ENCODE data around the gene RASGRF2.

Gene RASGRF2

GRCh38 chr5:81207009-81207408 is 246.8 kb downstream of the RASGRF2 start:
- no peak for DNase-seq (ENCODE audit: low read depth)
- TF ChIP-seq CTCF (IDR thresholded peaks at IDR 0.05; ENCODE audit: low read depth, low read length, missing control alignments), result peak; percentile 36
- in situ Hi-C loops (cut with HindIII; ENCODE audit: low sequenced_read_pairs), result no loop called here
- H3K4me3 ChIP-seq (ENCODE audit: low read depth, low read length), result no peak overlapping the region

DNA sequence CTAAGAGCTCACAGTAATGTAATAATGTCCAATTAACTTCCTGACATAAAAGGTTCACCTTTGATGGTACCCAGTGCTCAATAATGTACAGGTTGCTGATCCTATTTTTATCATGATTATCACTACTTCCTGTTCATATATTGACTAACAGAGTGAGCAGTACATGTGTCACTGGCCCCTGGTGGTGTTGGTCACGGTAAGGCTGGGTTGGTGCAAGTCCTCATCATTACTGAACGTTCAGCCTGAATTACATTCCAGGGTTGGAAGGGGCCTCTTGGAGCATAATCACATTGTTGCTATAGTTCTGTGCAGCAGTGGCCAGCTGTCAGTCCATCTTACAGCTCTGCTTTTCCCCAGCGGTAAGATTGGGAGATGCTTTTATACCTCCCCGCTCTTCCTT is 248.7 kb downstream of the RASGRF2 start:
- in situ Hi-C loops (cut with HindIII; ENCODE audit: low sequenced_read_pairs), result no loop called here
- no peak for TF ChIP-seq CTCF (IDR thresholded peaks at IDR 0.05; ENCODE audit: low read depth, low read length, missing control alignments)
- no peak overlapping the region for H3K4me3 ChIP-seq (ENCODE audit: low read depth, low read length)
- DNase-seq (ENCODE audit: low read depth), result no peak

GRCh38 chr5:81209386-81209785 is 249.2 kb downstream of the RASGRF2 start:
- TF ChIP-seq CTCF (IDR thresholded peaks at IDR 0.05; ENCODE audit: low read depth, low read length, missing control alignments), result no peak
- no peak for DNase-seq (ENCODE audit: low read depth)
- no peak overlapping the region for H3K4me3 ChIP-seq (ENCODE audit: low read depth, low read length)
- in situ Hi-C loops (cut with HindIII; ENCODE audit: low sequenced_read_pairs), result no loop called here

- DNase-seq (ENCODE audit: low read depth), result no peak
- in situ Hi-C loops (cut with HindIII; ENCODE audit: low sequenced_read_pairs), result no loop called here
- H3K4me3 ChIP-seq (ENCODE audit: low read depth, low read length), result no peak overlapping the region
- TF ChIP-seq CTCF (IDR thresholded peaks at IDR 0.05; ENCODE audit: low read depth, low read length, missing control alignments), result no peak
Measured at GRCh38 chr5:81209869-81210493, 249.8 kb downstream of the RASGRF2 start.

- in situ Hi-C loops (cut with HindIII; ENCODE audit: low sequenced_read_pairs), result no loop called here
- no peak overlapping the region for H3K4me3 ChIP-seq (ENCODE audit: low read depth, low read length)
- DNase-seq (ENCODE audit: low read depth), result no peak
- no peak for TF ChIP-seq CTCF (IDR thresholded peaks at IDR 0.05; ENCODE audit: low read depth, low read length, missing control alignments)
Measured at GRCh38 chr5:81212211-81212751, 252.1 kb downstream of the RASGRF2 start.

GRCh38 chr5:81213070-81213469 is 252.9 kb downstream of the RASGRF2 start:
- in situ Hi-C loops (cut with HindIII; ENCODE audit: low sequenced_read_pairs), result no loop called here

More at GRCh38 chr5:81213070-81213469, 252.9 kb downstream of the RASGRF2 start:
- H3K4me3 ChIP-seq (ENCODE audit: low read depth, low read length), result no peak overlapping the region
- DNase-seq (ENCODE audit: low read depth), result no peak
- no peak for TF ChIP-seq CTCF (IDR thresholded peaks at IDR 0.05; ENCODE audit: low read depth, low read length, missing control alignments)
